ENCODE data around the gene SHH.

The SHH gene

GRCh38 chr7:155798673-155799439, 13.4 kb downstream of the SHH start:
- TF ChIP-seq ZFX (IDR thresholded peaks at IDR 0.05; ENCODE audit: borderline replicate concordance) = no peak
- TF ChIP-seq CTCF (IDR thresholded peaks at IDR 0.05) = no peak
- H3K27ac ChIP-seq = no peak overlapping the region

DNA sequence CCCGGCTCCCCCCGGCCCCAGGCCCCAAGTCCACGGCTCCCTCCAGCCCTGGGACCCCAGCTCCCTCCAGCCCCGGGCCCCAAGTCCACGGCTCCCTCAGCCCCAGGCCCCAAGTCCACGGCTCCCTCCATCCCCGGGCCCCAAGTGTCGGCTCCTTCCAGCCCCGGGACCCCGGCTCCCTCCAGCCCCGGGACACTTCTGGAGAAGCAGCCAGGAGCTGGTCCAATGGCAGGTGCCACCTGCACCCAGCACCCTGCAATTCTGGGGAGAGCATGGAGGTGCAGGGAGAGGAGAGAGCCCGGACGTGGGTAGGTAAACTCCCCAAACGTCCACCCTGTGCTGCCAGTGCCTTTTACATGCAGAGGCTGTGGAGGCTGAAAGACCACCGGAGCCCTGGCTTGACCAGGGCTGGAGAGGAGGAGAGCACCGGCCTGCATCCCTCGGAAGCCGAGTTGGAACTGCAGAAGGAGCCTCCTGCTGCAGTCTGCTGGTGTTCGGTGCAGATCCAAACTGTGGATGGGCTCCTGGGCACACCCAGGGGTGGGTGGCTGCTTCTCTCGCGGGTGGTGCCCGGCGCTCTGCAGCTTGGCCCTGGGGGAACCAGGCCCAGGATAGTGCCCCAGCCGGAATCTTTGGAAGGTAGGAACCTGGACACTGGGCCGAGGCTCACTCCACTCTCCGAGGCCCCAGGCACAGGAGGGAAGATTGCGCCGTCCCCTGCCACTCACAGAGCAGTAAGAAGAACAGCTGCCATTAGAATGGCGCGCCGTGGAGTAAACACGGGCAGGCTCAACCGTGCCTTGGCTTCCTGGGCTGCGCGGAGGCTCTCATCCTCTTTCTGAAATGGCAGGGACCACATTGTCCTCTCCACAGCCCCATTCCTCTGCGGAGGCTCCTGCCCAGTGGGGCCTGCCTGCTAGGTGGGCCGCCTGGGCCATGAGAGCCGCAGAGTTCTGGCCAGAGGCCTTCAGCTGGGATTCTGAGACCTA, 14.7 kb downstream of the SHH start:
- no peak overlapping the region for H3K27ac ChIP-seq
- TF ChIP-seq ZFX (IDR thresholded peaks at IDR 0.05; ENCODE audit: borderline replicate concordance) (no peak), CTCF (IDR thresholded peaks at IDR 0.05) (peak; percentile 71)

GRCh38 chr7:155796381-155797261, 15.6 kb downstream of the SHH start:
- TF ChIP-seq ZFX (IDR thresholded peaks at IDR 0.05; ENCODE audit: borderline replicate concordance) (no peak), CTCF (IDR thresholded peaks at IDR 0.05) (peak; percentile 97)
- no peak overlapping the region for H3K27ac ChIP-seq

- TF ChIP-seq ZFX (IDR thresholded peaks at IDR 0.05; ENCODE audit: borderline replicate concordance) = no peak
- H3K27ac ChIP-seq = no peak overlapping the region
These were observed 16.3 kb downstream of the SHH start for GRCh38 chr7:155795951-155796350.

GRCh38 chr7:155795401-155795800, 16.9 kb downstream of the SHH start:
- TF ChIP-seq CTCF (IDR thresholded peaks at IDR 0.05) (no peak), ZFX (IDR thresholded peaks at IDR 0.05; ENCODE audit: borderline replicate concordance) (no peak)
- no peak overlapping the region for H3K27ac ChIP-seq

- no peak overlapping the region for H3K27ac ChIP-seq
- TF ChIP-seq ZFX (IDR thresholded peaks at IDR 0.05; ENCODE audit: borderline replicate concordance) (no peak), CTCF (IDR thresholded peaks at IDR 0.05) (no peak)
These were observed 18.1 kb downstream of the SHH start for GRCh38 chr7:155794196-155794595.

DNA sequence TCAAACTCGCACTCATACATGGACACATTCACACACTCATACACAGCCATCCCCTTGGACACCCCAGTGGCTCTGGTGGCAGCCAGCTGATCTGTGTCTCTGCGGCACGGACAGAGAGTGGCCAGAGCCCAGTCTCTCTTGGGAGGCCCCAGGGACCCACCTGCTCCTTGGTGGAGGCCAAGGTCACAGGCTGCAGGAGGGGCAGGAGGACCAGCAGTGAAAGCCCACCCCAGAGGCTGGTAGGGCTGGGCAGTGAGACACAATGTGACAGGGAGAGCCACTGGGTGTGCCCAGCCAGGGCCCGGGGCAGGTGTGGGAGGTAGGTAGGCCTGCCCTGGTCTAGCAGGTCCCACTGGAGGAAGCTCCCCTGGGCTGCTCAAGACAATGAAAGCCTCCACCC, 18.5 kb downstream of the SHH start:
- no peak overlapping the region for H3K27ac ChIP-seq
- TF ChIP-seq CTCF (IDR thresholded peaks at IDR 0.05) = no peak
- TF ChIP-seq ZFX (IDR thresholded peaks at IDR 0.05; ENCODE audit: borderline replicate concordance) = no peak
